HL-60 (cell line): Measurements from ENCODE around the gene VAV2.

Experiments used
- GABPA ChIP-seq: IDR thresholded peaks from 2 replicates; pipeline ENCODE4 v1.6.1; 2012; ENCODE audit warnings: low read depth
- POLR2AphosphoS5 ChIP-seq: IDR thresholded peaks from 2 replicates; pipeline ENCODE4 v1.6.1; 2012; ENCODE audit warnings: low read depth
- SPI1 ChIP-seq: IDR thresholded peaks from 2 replicates; pipeline ENCODE4 v1.6.1; 2012; ENCODE audit warnings: low read depth, mild to moderate bottlenecking, borderline replicate concordance
- TF ChIP-seq, protein P1 (sequence below): IDR thresholded peaks from 2 replicates; pipeline ENCODE4 v1.6.1; 2012; ENCODE audit warnings: low read depth; ENCODE audit not compliant: insufficient replicate concordance
- TF ChIP-seq, protein P2 (sequence below): IDR thresholded peaks from one replicate; pipeline ENCODE4 v1.5.1; 2011; ENCODE audit warnings: low read length, control low read depth, inconsistent platforms; ENCODE audit not compliant: insufficient read depth

GRCh38 chr9:133939171-133939785 lies 52.8 kb downstream of the VAV2 start:
- TF ChIP-seq POLR2AphosphoS5: no peak
- TF ChIP-seq, protein P1, sequence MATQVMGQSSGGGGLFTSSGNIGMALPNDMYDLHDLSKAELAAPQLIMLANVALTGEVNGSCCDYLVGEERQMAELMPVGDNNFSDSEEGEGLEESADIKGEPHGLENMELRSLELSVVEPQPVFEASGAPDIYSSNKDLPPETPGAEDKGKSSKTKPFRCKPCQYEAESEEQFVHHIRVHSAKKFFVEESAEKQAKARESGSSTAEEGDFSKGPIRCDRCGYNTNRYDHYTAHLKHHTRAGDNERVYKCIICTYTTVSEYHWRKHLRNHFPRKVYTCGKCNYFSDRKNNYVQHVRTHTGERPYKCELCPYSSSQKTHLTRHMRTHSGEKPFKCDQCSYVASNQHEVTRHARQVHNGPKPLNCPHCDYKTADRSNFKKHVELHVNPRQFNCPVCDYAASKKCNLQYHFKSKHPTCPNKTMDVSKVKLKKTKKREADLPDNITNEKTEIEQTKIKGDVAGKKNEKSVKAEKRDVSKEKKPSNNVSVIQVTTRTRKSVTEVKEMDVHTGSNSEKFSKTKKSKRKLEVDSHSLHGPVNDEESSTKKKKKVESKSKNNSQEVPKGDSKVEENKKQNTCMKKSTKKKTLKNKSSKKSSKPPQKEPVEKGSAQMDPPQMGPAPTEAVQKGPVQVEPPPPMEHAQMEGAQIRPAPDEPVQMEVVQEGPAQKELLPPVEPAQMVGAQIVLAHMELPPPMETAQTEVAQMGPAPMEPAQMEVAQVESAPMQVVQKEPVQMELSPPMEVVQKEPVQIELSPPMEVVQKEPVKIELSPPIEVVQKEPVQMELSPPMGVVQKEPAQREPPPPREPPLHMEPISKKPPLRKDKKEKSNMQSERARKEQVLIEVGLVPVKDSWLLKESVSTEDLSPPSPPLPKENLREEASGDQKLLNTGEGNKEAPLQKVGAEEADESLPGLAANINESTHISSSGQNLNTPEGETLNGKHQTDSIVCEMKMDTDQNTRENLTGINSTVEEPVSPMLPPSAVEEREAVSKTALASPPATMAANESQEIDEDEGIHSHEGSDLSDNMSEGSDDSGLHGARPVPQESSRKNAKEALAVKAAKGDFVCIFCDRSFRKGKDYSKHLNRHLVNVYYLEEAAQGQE: no peak
- TF ChIP-seq, protein P2, sequence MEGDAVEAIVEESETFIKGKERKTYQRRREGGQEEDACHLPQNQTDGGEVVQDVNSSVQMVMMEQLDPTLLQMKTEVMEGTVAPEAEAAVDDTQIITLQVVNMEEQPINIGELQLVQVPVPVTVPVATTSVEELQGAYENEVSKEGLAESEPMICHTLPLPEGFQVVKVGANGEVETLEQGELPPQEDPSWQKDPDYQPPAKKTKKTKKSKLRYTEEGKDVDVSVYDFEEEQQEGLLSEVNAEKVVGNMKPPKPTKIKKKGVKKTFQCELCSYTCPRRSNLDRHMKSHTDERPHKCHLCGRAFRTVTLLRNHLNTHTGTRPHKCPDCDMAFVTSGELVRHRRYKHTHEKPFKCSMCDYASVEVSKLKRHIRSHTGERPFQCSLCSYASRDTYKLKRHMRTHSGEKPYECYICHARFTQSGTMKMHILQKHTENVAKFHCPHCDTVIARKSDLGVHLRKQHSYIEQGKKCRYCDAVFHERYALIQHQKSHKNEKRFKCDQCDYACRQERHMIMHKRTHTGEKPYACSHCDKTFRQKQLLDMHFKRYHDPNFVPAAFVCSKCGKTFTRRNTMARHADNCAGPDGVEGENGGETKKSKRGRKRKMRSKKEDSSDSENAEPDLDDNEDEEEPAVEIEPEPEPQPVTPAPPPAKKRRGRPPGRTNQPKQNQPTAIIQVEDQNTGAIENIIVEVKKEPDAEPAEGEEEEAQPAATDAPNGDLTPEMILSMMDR: no peak
- no peak for TF ChIP-seq GABPA
- no peak for TF ChIP-seq SPI1
